GM18868 (cell line): Measurements from ENCODE around the gene CNST.
A peak's percentile ranks its signal among the peaks of the same experiment; 100 is the strongest.
"Not testable (repeated sequence)": the region's sequence is repeated elsewhere in the genome, so short reads cannot be mapped to it uniquely, and the experiment has no call there.

Source experiments
- ATAC-seq: cut with Tn5 transposase; IDR thresholded peaks from one replicate; pipeline ENCODE4 v1.9.1; 2021; ENCODE audit warnings: mild to moderate bottlenecking, moderate library complexity; ENCODE audit not compliant: unreplicated experiment

CNST gene

GRCh38 chr1:246617768-246618167 is 51.5 kb downstream of the CNST start:
- ATAC-seq, result no peak

DNA sequence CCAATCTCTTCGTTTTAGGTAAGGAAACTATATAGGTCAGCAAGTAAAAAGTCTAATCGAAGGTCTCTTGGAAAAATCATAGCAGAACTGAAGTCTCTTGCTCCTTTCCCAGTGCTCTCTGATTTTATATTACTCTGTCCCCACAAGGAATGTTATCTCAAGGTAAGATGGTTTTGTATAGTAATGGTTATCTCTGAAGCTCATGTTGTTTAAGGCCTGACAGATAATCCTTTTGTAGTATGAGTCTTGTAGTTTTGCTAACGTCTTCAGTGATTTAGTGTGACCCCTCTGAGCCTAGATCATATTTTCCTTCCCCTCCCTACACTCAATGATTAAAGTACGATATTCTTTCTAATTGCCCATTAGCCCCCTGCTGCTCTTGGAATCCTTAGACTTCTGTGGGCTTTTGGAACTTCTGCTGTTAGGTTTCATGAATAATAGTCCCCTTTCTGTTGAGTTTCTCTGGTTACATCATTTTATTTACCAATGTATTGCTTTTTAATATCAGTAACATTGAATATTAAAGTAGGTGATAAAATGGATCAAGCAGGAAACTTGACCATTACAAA is 52.1 kb downstream of the CNST start:
- ATAC-seq, result no peak

DNA sequence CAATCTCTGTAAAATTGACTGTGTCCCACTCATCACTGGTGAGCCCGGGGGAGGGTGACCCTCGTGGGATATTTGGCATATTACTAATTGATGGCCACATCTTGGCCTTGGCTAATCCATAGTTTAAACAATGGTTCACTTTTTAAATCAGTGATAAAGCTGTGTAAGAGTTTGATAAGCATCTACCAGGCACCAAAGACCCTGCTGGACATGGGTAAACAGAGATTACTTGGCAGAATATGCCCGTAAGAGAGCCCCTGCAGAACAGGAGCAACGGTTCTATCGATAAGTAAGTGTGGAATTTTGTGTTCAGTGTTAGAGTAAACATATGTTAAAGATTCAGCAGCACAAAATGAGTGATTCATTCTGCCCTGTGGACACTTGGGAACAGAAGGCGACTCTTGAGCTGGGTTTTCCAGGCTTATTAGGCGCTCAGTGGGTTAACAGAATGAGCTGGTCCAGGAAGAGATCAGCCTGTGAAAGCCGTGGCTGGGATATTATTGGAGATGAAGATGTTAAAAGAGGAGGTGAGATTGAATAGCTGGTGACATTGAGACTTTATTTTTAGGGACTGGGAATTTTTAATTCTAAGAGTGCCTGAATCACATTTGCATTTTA is 55.9 kb downstream of the CNST start:
- ATAC-seq, result no peak

DNA sequence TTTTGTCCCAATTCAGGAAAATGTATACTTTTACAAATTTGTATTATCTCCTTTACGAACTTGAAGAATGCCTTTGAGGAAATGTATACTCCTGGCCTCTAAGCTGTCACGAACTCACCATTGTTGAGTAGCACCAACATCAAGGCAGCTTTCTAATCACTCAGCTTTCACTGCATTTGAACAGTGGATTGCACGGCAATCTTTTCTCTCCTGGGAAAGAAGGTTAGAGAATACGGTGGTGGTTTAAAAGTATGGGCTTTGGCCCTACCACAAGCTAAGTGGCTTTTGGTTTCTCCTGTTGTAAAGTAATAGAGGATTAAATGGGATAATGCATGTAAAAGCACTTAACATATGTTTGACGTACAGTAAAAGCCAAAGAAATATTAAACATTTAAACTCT is 57.8 kb downstream of the CNST start:
- ATAC-seq, result no peak

- peak; percentile 97 for ATAC-seq
Observed at GRCh38 chr1:246629030-246629429, 62.8 kb downstream of the CNST start.

DNA sequence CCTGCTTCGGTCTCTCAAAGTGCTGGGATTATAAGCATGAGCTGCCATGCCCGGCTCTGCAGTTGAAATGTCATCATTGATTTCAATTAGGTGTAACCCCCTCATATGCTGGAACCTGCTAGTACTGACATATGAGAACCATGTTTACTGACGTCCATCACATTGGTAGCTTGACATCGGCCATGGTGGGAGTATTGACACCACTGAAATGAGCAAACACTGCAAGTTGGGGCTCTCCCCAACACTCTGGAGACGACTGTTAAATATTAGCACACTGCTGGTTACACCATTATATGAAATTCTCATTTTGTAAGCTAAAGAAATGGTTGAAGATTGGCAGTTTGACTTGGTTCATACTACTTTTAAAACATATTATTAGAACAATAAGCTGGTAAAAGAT is 63.7 kb downstream of the CNST start:
- ATAC-seq, result no peak

- no peak for ATAC-seq
Observed at GRCh38 chr1:246631426-246631825, 65.2 kb downstream of the CNST start.

DNA sequence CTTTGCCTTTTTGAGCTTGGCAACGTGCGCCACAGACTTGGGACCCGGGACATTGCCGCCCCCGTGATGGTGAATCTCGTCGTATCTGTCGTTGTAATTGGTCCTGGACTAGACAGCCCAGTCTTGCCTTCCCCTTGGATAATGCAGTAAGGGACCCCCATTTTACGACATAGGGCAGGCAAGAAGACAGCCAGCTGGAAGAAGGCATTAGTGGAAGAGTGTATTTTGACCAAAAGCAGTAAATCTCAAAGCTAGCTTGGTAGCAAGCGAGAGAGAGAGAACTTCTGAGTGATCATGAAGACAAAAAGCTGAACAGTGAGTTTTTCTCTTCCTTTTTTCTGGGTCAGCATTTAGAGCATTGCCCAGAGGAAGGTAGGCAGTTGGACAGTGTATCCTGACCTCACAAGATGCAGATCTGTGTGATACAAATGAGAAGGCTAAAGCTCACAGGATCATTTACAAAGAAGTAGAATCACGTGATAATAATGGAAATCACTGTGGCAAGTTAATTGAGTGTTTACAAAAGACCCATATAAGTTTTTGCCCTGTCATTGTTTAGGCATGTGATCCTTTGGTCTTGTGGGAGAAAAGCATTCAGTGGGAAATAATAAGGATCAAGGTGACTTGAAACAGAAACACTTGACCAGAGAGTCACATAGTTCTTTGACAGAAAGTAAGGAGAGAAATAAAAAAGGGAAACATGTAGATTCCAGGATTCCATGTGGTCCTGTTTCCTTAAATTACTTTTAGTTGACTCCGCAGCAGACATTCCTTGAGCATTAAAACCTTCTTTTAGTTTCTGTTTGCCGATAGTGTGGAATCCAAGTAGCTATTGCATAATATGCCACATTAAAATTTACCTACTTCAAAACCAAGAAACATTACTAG is 66.3 kb downstream of the CNST start:
- ATAC-seq, result no peak

- not testable (repeated sequence) for ATAC-seq
Observed at GRCh38 chr1:246634659-246635058, 68.4 kb downstream of the CNST start.

GRCh38 chr1:246638941-246639655 is 72.8 kb downstream of the CNST start:
- ATAC-seq, result no peak

DNA sequence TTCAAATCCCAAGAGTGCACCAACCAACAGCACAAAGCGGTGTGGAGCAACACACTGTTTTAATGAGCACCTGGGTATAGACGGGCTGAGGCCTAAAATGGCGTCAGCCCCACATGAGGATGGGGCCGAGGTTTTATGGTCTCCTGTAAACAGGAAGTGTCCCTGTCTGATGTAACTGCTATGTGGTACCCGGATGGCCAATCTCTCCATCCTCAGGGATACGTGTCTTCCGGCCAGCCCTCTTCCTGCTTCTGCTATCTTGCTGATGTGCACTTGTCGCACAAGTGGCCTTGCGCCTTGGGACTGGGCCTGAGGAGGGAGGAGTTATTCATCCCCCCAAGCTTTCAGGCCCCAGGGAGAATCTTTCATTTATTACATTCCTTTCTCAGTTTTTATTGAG is 73.5 kb downstream of the CNST start:
- no peak for ATAC-seq

GRCh38 chr1:246640747-246641146 is 74.5 kb downstream of the CNST start:
- ATAC-seq, result no peak

- no peak for ATAC-seq
Observed at GRCh38 chr1:246641394-246641793, 75.1 kb downstream of the CNST start.

DNA sequence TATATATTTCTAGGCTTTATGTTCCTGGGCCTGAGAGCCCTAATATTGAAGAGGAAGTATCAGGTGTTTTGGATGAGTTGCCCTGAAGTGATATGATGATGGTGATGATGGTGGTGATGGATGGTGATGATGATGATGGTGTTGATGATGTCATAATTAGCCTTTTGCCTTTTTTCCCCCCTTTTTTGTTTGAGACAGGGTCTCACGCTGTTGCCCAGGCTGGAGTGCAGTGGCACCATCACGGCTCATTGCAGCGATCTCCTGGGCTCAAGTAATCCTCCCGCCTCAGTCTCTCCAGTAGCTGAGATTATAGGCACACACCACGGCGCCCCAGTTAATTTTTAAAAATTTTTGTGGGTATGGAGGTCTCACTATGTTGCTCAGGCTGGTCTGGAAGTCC is 76.5 kb downstream of the CNST start:
- ATAC-seq, result no peak

GRCh38 chr1:246647113-246647512 is 80.9 kb downstream of the CNST start:
- no peak for ATAC-seq

DNA sequence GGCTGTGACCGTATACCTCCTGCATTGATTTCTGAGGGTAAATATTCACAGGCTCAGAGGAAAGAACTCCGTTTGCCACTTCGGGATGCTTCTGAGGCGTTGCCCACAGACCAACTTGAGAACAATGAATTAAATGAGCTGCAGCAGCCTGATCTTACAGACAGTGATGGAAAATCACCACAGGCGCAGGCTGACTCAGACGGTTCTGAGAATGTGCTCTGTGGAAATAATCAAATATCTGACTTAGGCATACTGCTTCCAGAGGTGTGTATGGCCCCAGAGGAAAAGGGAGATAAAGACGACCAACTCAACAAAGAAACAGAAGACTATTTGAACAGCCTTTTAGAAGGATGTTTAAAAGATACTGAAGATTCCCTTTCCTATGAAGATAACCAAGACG is 81.3 kb downstream of the CNST start:
- ATAC-seq, result no peak

DNA sequence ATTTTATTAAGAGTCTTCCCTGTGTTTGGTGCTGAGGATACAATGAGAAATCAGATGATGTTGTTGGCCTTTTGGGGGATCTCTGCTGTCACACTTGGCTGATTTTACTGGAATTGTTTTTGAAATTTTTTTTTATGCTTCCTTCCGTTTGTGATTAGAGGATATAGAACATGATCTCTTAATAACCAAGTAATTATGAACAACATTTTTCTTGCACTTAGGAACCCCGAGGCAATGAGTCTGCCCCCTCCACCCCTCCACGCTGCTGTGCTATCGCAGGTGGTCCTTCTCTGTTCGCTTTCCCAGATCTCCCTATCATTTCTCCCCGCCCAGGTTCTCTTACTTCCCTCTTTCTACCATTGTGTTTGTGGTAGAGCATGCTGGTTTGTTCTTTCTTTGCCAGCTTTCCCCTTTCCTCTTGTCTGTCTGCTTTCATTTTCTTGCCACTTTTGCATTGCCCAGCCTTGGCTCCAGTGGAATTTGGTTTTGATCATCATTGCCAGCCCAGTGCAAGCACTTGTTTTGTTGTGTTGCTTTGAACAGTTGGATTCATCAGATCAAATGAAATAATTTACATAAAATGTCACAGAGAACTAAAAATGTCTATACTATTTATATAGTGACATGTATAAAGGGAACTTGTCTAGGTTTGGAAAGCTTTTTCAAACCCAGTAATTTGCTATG is 84.9 kb downstream of the CNST start:
- no peak for ATAC-seq

DNA sequence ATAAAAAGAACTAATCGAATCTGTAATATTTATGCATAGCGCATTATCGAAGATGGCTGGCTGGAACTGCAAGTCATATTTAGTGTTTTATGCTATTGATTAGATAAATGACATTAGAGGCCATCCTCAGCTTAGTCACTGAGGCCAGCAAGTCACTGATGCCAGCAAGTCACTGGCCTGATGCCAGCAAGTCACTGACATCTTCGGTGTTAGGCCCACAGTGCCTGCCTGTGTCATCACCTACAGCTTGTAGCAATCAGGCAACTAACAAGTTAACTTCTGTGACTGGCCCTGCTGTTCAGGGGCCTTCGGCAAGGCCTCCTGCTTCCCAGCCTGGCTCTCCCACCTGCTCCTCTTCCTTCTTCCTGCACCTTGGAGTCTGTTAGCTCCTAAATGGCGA is 92.3 kb downstream of the CNST start:
- ATAC-seq, result no peak

GRCh38 chr1:246659594-246660140 is 93.4 kb downstream of the CNST start:
- ATAC-seq, result peak; percentile 78

GRCh38 chr1:246661451-246661850 is 95.2 kb downstream of the CNST start:
- no peak for ATAC-seq

DNA sequence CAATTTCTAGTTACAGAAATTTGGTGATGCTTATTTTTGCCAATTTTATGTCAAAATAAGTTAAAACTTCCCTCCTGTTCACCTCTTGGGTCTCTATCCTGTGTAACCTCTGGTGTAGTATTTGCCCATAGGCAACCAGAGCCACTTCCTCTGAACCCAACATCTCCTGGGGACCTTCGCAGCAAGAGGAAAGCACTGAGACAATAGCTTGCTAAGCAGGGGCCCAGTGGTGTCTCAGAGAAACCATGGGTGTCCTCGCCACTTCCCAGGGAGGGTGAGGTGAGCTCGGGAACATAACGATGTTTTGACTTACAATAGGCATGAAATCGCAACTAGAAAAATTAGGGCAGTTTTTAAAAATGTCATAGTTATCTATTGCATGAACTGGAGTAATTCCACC is 101.5 kb downstream of the CNST start:
- ATAC-seq, result no peak
